Endothelial cell (in vitro differentiated cells): ENCODE measurements around the gene DST. TPM values are rescaled to one million over a fixed set of nuclear protein-coding genes. Genes with fewer than 3 reads are reported as not detected.
A peak's percentile ranks its signal among the peaks of the same experiment; 100 is the strongest.
"Not testable (repeated sequence)": the region's sequence is repeated elsewhere in the genome, so short reads cannot be mapped to it uniquely, and the experiment has no call there.

Source experiments
- DNase-seq: peaks from one replicate; pipeline ENCODE4 v3.0.0; 2021; ENCODE audit warnings: low spot score
- H3K27ac Mint-ChIP-seq: one replicate; pipeline ENCODE4 v1.8.0; 2021; ENCODE audit warnings: mixed read lengths, inconsistent platforms; ENCODE audit not compliant: unreplicated experiment
- H3K27me3 Mint-ChIP-seq: one replicate; pipeline ENCODE4 v1.8.0; 2021; ENCODE audit warnings: mild to moderate bottlenecking, moderate library complexity, mixed read lengths, inconsistent platforms; ENCODE audit not compliant: unreplicated experiment
- H3K36me3 Mint-ChIP-seq: one replicate; pipeline ENCODE4 v1.8.0; 2021; ENCODE audit warnings: mild to moderate bottlenecking, low read depth, mixed read lengths, inconsistent platforms; ENCODE audit not compliant: unreplicated experiment
- H3K4me1 Mint-ChIP-seq: one replicate; pipeline ENCODE4 v1.8.0; 2021; ENCODE audit warnings: mild to moderate bottlenecking, mixed read lengths, inconsistent platforms; ENCODE audit not compliant: unreplicated experiment
- H3K4me3 Mint-ChIP-seq: one replicate; pipeline ENCODE4 v1.8.0; 2021; ENCODE audit warnings: mild to moderate bottlenecking, mixed read lengths, inconsistent platforms; ENCODE audit not compliant: unreplicated experiment
- H3K9me3 Mint-ChIP-seq: one replicate; pipeline ENCODE4 v1.8.0; 2021; ENCODE audit warnings: mixed read lengths, inconsistent platforms; ENCODE audit not compliant: unreplicated experiment
- CTCF ChIP-seq: fragments of 200-600 bp; sonication (generic); IDR thresholded peaks from one replicate; pipeline ENCODE4 v1.5.0; 2021; ENCODE audit warnings: antibody characterized with exemption; ENCODE audit not compliant: unreplicated experiment
- total RNA-seq: library from RNA; stranded (reverse); fragmentation: NEBNext Ultra II Directional; extraction: Animal tissue kit (Norgen Biotek cat#: 25700); gene quantifications from one replicate; pipeline ENCODE4 v1.2.1, GENCODE V29; 2021; ENCODE audit not compliant: unreplicated experiment

Gene DST
- total RNA-seq, 1 donor from 2014 or later: 284 TPM

- no peak overlapping the region for H3K27ac Mint-ChIP-seq
- no peaks in the 10 kb centered on the region for H3K27me3 Mint-ChIP-seq
- no peak overlapping the region for H3K4me3 Mint-ChIP-seq
- TF ChIP-seq CTCF: no peak
- H3K9me3 Mint-ChIP-seq: no peaks in the 10 kb centered on the region
- no peak for DNase-seq
- peaks cover 29% of the 10 kb centered on the region for H3K4me1 Mint-ChIP-seq
- peaks cover 5% of the 10 kb centered on the region for H3K36me3 Mint-ChIP-seq
Observed at GRCh38 chr6:56664029-56664428, 21.3 kb upstream of the DST start.

- H3K9me3 Mint-ChIP-seq: no peaks in the 10 kb centered on the region
- peaks cover 8% of the 10 kb centered on the region for H3K36me3 Mint-ChIP-seq
- TF ChIP-seq CTCF: no peak
- no peak overlapping the region for H3K27ac Mint-ChIP-seq
- H3K27me3 Mint-ChIP-seq: no peaks in the 10 kb centered on the region
- DNase-seq: no peak
- peaks cover 32% of the 10 kb centered on the region for H3K4me1 Mint-ChIP-seq
- H3K4me3 Mint-ChIP-seq: no peak overlapping the region
Observed at GRCh38 chr6:56663344-56663743, 20.7 kb upstream of the DST start.

- H3K36me3 Mint-ChIP-seq, H3K27me3 Mint-ChIP-seq, H3K9me3 Mint-ChIP-seq, H3K4me3 Mint-ChIP-seq: not testable (repeated sequence)
- Mint-ChIP-seq H3K27ac (peak overlapping the region; percentile 80), H3K4me1 (peaks cover 42% of the 10 kb centered on the region)
- peak; percentile 17 for DNase-seq
Observed at GRCh38 chr6:56661338-56661737, 18.6 kb upstream of the DST start.

GRCh38 chr6:56660381-56660730 lies 17.7 kb upstream of the DST start:
- DNase-seq: no peak
- peaks cover 6% of the 10 kb centered on the region for H3K27me3 Mint-ChIP-seq
- peaks cover 10% of the 10 kb centered on the region for H3K36me3 Mint-ChIP-seq
- no peaks in the 10 kb centered on the region for H3K9me3 Mint-ChIP-seq
- H3K4me1 Mint-ChIP-seq: peaks cover 52% of the 10 kb centered on the region
- H3K4me3 Mint-ChIP-seq: no peak overlapping the region
- H3K27ac Mint-ChIP-seq: peak overlapping the region; percentile 17
- TF ChIP-seq CTCF: no peak

GRCh38 chr6:56659721-56660380 lies 17.2 kb upstream of the DST start:
- Mint-ChIP-seq H3K9me3 (no peaks in the 10 kb centered on the region), H3K27me3 (peaks cover 6% of the 10 kb centered on the region), H3K4me3 (no peak overlapping the region), H3K27ac (peak overlapping the region; percentile 28), H3K4me1 (peaks cover 55% of the 10 kb centered on the region), H3K36me3 (peaks cover 10% of the 10 kb centered on the region)
- TF ChIP-seq CTCF: no peak
- DNase-seq: no peak
